Activated CD4-positive, alpha-beta T cell treated with anti-CD3 and anti-CD28 coated beads, Interleukin-2, amount 50 U/mL, for 16 hours (primary cell): Measurements from ENCODE around the gene FAM200B.
A peak's percentile ranks its signal among the peaks of the same experiment; 100 is the strongest.

Experiments
- DNase-seq: peaks from one replicate; pipeline ENCODE4 v3.0.0-alpha.2; 2020

Gene FAM200B

GRCh38 chr4:15681372-15682241 lies at the start of gene FAM200B:
Gene FAM200B (plus strand): TSS chr4:15681827. CDS start chr4:15686978, 5,151 bp downstream.
- peak; percentile 99 for DNase-seq

DNA sequence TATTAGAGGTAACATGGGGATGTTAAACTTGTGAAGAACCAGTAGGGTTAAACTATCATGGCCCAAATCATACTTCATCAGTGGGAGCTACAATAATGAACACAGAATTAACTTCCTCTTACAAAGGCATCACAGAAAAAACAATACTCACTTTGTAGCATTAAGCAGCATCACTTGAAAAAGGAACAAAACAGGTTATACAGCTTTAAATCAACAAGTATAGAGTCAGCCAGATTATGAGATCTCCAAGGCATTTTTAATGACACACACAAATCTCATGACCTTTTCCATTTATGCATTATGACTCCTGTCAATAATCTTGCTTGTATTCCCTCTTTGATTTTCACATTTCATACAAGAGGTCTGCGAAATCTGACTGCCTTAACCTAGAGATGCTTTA lies 44.8 kb upstream of the FAM200B start:
- DNase-seq: no peak

GRCh38 chr4:15638418-15638817 lies 43.2 kb upstream of the FAM200B start:
- DNase-seq: no peak

- no peak for DNase-seq
These were observed 33.0 kb upstream of the FAM200B start for GRCh38 chr4:15648600-15648999.

DNA sequence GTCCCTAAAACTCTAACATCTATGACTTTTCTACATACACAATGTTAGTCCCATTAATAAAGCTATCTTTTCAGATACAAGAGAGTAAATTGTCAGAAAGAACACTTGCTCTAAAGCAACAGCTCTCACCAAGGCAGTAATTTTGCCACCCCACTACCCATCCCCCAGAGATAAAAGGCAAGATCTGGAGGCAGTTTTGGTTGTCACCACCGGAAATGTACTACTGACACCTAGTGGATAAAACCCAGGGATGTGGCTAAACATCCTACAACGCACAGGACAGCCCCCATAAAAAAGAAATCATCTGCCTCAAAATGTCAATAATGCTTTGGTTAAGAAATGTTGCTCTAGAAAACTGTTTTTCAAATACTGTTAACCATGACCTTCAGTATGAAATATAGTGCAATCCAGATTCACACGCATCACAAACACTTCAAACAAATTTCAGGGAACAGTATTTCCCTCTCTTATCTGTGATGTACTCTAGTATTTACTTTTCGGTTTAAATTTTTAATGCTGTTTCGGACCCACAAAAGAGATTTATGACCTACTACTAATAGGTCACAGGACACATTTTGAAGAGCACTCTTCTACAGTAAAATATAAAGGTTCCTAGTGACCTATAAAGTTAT lies 31.6 kb upstream of the FAM200B start:
- DNase-seq: peak; percentile 81

DNA sequence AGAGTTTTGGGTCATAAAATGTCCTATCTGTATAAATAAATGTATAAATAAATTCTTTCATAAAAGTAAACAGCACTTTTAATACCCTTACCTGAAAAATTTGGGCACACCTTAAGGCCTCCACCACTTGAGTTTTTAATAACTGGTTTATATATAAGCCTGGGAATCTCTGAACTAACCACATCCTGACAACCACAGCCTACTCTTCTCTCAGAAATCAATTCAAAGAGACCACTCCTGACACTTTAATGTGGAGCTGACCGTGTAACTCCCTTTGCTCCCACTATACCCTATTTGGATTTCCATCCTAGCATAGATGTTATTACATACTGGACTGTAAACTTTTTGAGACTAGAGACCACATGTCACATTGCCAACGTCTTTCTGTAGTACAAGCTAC lies 30.0 kb upstream of the FAM200B start:
- DNase-seq: no peak

- DNase-seq: no peak
These were observed 29.4 kb upstream of the FAM200B start for GRCh38 chr4:15652191-15652590.

GRCh38 chr4:15652841-15653240 lies 28.8 kb upstream of the FAM200B start:
- no peak for DNase-seq

DNA sequence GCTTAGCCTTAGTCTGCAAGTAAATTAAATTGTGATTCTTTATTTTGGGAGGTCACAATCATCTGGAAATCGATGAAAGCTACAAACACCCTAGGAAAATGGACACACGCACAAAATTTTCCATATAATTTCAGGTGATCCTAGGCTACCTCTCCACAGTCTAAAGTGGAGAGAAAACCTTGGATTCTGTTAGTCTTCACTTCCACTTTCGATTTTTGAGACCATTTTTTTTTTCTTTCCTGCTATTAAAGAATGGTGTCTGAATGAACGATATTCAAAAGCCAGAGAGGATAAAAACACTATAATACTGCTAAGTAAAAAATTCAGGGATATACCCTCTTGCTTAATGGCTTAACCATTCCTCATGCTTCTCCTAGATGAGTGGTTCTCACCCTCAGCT lies 28.2 kb upstream of the FAM200B start:
- no peak for DNase-seq

DNA sequence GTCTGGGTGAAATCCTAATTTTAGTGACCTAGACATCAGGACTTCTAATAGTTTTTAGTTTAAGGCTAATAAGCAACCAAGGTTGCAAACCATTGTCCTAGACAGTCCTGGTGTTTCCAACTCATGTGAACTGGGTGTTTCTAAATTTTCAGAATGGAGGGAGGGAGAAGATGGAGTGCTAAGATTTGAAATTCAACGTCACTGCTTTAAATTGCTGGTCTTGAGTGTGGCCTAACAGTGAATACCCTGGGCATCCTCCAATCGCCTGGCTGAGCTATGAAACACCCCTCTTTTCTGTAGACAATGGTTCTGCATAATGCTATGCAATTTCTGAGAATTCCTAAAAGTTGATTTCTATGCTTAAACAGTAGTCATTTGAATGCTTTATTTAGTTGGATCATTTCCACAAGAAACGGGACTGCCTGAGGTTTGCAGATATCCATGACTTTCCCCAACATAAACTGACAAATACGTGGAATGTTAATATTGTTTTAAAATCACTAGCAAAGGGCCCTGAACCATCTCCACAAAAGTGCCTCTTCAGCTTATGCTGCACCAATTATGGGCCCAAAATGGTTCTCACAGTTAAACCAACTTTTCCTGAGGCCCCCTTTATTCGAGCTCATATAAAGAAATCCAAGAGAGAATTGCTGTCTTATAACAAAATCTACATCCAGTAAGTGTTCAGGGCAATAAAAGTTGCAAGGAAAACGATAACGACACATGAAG lies 27.6 kb upstream of the FAM200B start:
- DNase-seq: peak; percentile 61

DNA sequence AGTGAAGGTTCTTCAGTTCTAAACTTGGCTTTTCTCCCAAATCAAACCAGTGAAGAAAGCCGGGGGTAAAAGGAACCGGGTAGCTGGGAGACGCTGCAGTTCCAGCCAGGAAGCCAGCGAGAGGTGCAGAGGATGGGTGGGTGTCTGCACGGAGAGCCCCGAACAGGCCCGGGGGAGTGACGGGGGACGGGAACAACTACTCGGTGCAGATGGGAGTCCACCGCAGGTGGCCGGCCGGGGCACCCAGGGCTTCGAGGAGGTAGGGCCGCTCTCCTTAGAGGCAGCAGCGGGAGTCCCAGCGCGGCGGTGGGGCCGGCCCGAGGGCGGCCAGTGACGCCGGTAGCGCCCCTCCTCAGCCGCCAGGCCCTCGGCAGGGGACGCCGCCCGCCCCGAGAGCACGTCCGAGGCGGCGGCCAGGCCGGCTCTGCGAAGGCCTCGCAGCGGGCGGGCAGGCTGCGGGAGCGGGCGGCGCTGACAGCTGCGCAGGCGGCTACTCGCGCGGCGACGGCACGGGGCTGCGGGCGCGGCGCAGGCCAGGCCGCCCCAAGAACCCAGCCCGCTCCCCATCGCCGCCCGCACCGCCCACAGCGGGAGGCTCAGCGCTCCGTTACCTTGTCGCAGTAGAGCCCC lies 26.9 kb upstream of the FAM200B start:
- DNase-seq: peak; percentile 37

DNA sequence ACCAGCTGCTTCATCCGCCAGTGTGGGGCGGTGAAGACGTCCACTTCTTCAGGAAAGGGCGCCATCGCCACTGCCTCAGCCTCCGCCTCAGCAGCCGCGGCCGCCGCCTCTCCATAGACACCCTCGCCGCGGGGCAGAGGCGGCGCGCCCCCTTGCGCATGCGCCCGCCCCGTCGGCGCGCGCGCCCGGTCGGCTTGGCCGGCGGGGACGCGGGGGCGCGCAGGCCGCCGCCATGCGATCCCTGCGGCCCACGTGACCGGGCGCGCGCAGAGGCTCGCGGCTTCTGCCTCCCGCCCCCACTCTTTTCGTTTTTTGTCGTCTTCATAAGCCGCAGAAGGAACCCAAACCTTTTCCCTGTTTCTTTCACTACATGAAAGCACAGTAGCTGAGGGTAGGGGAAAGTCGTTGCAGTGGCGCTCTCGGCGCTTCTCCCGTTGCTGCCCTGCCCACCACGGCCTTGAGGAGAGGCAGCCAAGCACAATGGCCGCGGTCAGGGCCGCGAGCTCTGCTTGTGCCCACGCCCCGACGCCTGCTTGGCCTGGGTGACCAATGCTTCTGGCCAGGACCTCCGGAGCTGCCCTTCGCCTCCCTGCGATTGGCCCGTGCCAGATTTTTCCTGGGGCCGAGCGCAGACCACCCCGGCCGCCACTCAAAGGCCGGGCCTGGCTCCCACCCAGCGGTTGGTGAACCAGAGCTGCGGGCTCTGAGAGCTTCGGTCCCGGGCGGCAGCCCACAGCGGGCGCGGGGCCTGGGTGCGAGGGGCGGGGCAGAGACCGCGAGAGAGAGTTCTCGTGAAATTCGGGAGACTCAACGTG lies 26.2 kb upstream of the FAM200B start, which contains the start of gene FBXL5:
FBXL5 (minus strand) TSS at position 135 of the 815 bp plus-strand sequence; CDS start at position 65, 70 bp downstream.
- DNase-seq: peak; percentile 84

GRCh38 chr4:15656038-15656470 lies 25.6 kb upstream of the FAM200B start:
- DNase-seq: no peak

- DNase-seq: no peak
These were observed 24.3 kb upstream of the FAM200B start for GRCh38 chr4:15657366-15657765.

- no peak for DNase-seq
These were observed 23.4 kb upstream of the FAM200B start for GRCh38 chr4:15658136-15658770.

DNA sequence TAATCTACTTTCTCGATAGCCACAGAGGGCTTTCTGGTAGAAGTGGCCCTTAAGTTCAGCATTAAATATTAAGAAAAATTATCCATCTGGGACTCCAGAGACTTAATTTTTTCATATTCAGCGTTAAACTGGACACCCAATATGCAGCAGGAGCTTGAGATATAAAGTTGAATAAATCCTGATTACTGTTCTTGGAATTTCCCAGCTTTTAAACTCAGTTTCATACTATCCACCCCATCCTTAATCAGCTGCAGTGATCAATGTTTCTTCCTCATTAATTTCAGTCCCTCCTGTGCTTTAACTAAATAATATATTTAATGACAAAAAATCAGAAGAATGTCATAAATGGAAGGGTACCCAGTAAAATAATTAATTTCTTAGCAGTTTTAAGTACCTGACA lies 22.8 kb upstream of the FAM200B start:
- no peak for DNase-seq

- DNase-seq: peak; percentile 50
These were observed 21.7 kb upstream of the FAM200B start for GRCh38 chr4:15659768-15660570.

DNA sequence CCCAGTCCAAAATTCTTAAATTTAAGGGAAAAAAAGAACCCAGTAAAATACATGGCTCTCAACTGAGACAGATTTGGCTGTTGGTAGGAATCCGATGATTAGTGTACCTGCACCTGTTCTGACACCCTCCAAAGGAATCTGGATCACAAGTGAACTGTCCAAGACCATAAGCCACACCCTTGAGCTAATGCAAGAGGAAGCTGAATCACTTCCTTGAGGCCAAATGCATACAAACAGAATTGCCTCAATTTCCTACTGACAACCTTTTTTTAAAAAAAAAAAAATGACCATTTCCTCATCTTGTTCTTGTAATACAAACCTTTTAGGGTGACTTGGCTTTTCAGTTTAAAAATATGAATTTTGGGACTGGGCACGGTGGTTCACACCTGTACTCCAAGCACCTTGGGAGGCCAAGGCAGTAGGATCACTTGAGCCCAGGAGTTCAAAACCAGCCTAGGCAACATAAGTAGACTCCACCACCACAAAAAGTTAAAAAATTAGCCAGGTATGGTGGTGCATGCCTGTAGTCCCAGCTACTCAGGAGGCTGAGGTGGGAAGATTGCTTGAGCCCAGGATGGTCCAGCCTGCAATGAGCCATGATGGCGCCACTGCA lies 15.8 kb upstream of the FAM200B start:
- peak; percentile 22 for DNase-seq

DNA sequence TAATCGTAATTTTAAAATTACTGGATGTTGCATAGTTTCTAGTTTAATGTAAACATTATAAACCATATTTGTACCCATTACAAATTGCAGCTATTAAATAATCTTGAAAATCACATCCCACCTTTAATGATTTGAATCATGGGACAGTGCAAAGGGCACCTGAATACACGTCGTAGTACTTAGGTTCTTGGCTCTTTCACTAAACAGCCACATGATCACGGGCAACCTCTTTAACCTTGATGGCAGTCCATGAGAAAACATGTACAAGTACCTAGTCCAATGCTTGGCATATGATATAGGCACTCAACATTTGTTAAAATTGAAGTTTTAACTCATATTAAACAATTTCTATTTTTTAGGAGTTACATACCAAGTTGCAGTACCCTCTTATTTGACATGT lies 14.6 kb upstream of the FAM200B start:
- DNase-seq: no peak
